DOHH2 (cell line): ENCODE data around the gene TLE5.

ENCODE experiments used
- H3F3A ChIP-seq: fragments of 200-600 bp; sonication (generic), shearing (Covaris generic); 2 replicates; pipeline ENCODE4 v1.6.0; 2016; ENCODE audit warnings: antibody characterized with exemption, mild to moderate bottlenecking; ENCODE audit not compliant: control insufficient read depth, insufficient read depth
- H3K27ac ChIP-seq: fragments of 200-600 bp; sonication (generic); 2 replicates; pipeline ENCODE4 v1.5.1; 2014; ENCODE audit warnings: low read depth, mild to moderate bottlenecking, low read length, moderate library complexity
- H3K27me3 ChIP-seq: fragments of 200-600 bp; sonication (generic); 2 replicates; pipeline ENCODE4 v1.6.1; 2014; ENCODE audit warnings: mild to moderate bottlenecking, low read length, mixed read lengths; ENCODE audit not compliant: control insufficient read depth
- H3K36me3 ChIP-seq: fragments of 200-600 bp; sonication (generic); 2 replicates; pipeline ENCODE4 v1.6.1; 2014; ENCODE audit warnings: mild to moderate bottlenecking, low read length, moderate library complexity, mixed read lengths; ENCODE audit not compliant: control insufficient read depth
- H3K4me1 ChIP-seq: fragments of 200-600 bp; sonication (generic); 2 replicates; pipeline ENCODE4 v1.6.1; 2014; ENCODE audit warnings: mild to moderate bottlenecking, low read length, mixed read lengths; ENCODE audit not compliant: control insufficient read depth
- H3K4me2 ChIP-seq: fragments of 200-600 bp; sonication (generic); 2 replicates; pipeline ENCODE4 v1.6.0; 2014; ENCODE audit warnings: mild to moderate bottlenecking, low read length, moderate library complexity
- H3K4me3 ChIP-seq: fragments of 200-600 bp; sonication (generic); 2 replicates; pipeline ENCODE4 v1.5.1; 2014; ENCODE audit warnings: mild to moderate bottlenecking, low read length, mixed read lengths
- H3K79me2 ChIP-seq: fragments of 200-600 bp; sonication (generic); 2 replicates; pipeline ENCODE4 v1.6.1; 2014; ENCODE audit warnings: mild to moderate bottlenecking, low read length, mixed read lengths; ENCODE audit not compliant: control insufficient read depth
- H3K9me2 ChIP-seq: fragments of 200-600 bp; sonication (generic); replicated peaks from 2 replicates; pipeline ENCODE4 v1.6.1; 2014; ENCODE audit warnings: mild to moderate bottlenecking, low read length, mixed read lengths; ENCODE audit not compliant: control insufficient read depth
- H3K9me3 ChIP-seq: fragments of 200-600 bp; sonication (generic); 2 replicates; pipeline ENCODE4 v1.6.1; 2014; ENCODE audit warnings: antibody characterized with exemption, low read length, mixed read lengths; ENCODE audit not compliant: control insufficient read depth, insufficient read depth
- H4K20me1 ChIP-seq: fragments of 200-600 bp; sonication (generic); 2 replicates; pipeline ENCODE4 v1.6.0; 2014; ENCODE audit warnings: low read depth, mild to moderate bottlenecking, antibody characterized with exemption, low read length, moderate library complexity; ENCODE audit not compliant: control insufficient read depth, insufficient read depth
- CTCF ChIP-seq: fragments of 200-600 bp; sonication (generic); IDR thresholded peaks from one replicate; pipeline ENCODE4 v1.5.1; 2014; ENCODE audit warnings: antibody characterized with exemption, mild to moderate bottlenecking, low read depth, low read length; ENCODE audit not compliant: poor library complexity, severe bottlenecking
- EZH2phosphoT487 ChIP-seq: fragments of 200-600 bp; sonication (generic); IDR thresholded peaks from 2 replicates; pipeline ENCODE4 v1.6.1; 2017; ENCODE audit warnings: borderline replicate concordance, mild to moderate bottlenecking, antibody characterized with exemption, low read length, moderate library complexity, mixed read lengths

TLE5 gene

GRCh38 chr19:3062165-3063105 is at the start of gene TLE5:
Gene TLE5, minus strand, starts transcription at chr19:3062495. Its CDS starts 295 bp downstream, at chr19:3062200.
- Histone ChIP-seq H3K27ac (peak within 1 kb of the TSS; percentile 93), H4K20me1 (no peaks in the 10 kb centered on the region), H3K4me1 (peaks cover 53% of the 10 kb centered on the region), H3K4me2 (peak within 1 kb of the TSS; percentile 86), H3K9me2 (no peaks in the 10 kb centered on the region), H3K9me3 (no peaks in the 10 kb centered on the region), H3K27me3 (no peaks in the 10 kb centered on the region), H3K79me2 (peaks cover 42% of the 10 kb centered on the region), H3F3A (peaks cover 23% of the 10 kb centered on the region), H3K4me3 (peak within 1 kb of the TSS; percentile 90), H3K36me3 (peaks cover 37% of the 10 kb centered on the region)
- TF ChIP-seq CTCF: no peak
- TF ChIP-seq EZH2phosphoT487: no peak

GRCh38 chr19:3111586-3112247 is 49.4 kb upstream of the TLE5 start:
- Histone ChIP-seq H3F3A (no peaks in the 10 kb centered on the region), H3K36me3 (no peaks in the 10 kb centered on the region), H3K4me2 (no peak overlapping the region), H3K27ac (no peak overlapping the region), H3K79me2 (no peaks in the 10 kb centered on the region), H3K4me3 (no peak overlapping the region), H3K9me2 (no peaks in the 10 kb centered on the region), H3K27me3 (no peaks in the 10 kb centered on the region), H4K20me1 (no peaks in the 10 kb centered on the region), H3K9me3 (no peaks in the 10 kb centered on the region), H3K4me1 (peaks cover 4% of the 10 kb centered on the region; the same call in 1 of the 2 replicates)
- no peak for TF ChIP-seq EZH2phosphoT487
- TF ChIP-seq CTCF: no peak

- H3K4me2 ChIP-seq: no peak overlapping the region
- H3K4me3 ChIP-seq: no peak overlapping the region
- H3K27ac ChIP-seq: no peak overlapping the region
- no peaks in the 10 kb centered on the region for H3K9me3 ChIP-seq
- H3K4me1 ChIP-seq: peaks cover 4% of the 10 kb centered on the region; the same call in 1 of the 2 replicates
- H3F3A ChIP-seq: no peaks in the 10 kb centered on the region
- H4K20me1 ChIP-seq: no peaks in the 10 kb centered on the region
- no peak for TF ChIP-seq CTCF
- TF ChIP-seq EZH2phosphoT487: no peak
- H3K79me2 ChIP-seq: no peaks in the 10 kb centered on the region
- H3K27me3 ChIP-seq: no peaks in the 10 kb centered on the region
- H3K36me3 ChIP-seq: no peaks in the 10 kb centered on the region
- no peaks in the 10 kb centered on the region for H3K9me2 ChIP-seq
Observed at GRCh38 chr19:3110126-3110825, 48.0 kb upstream of the TLE5 start.
